ENCODE measurements around the gene HOXA5.

- no peak for TF ChIP-seq GATA2 (IDR thresholded peaks at IDR 0.05; ENCODE audit: low read depth, low read length)
- no peak for TF ChIP-seq GATA3 (IDR thresholded peaks at IDR 0.05; ENCODE audit: low read depth, low read length)
These were observed 4.5 kb downstream of the HOXA5 start for GRCh38 chr7:27138985-27139333.

Measured in SH-SY5Y (cell line).